GM18502 (cell line): ENCODE measurements around the gene PLAAT1.
A peak's percentile ranks its signal among the peaks of the same experiment; 100 is the strongest.

Experiments used
- ATAC-seq: cut with Tn5 transposase; IDR thresholded peaks from one replicate; pipeline ENCODE4 v1.9.1; 2021; ENCODE audit warnings: mild to moderate bottlenecking; ENCODE audit not compliant: unreplicated experiment, poor library complexity

Gene PLAAT1

GRCh38 chr3:193240850-193241706 is at the start of gene PLAAT1:
Gene PLAAT1 (plus strand): TSS chr3:193241222. CDS start chr3:193255651, 14,429 bp downstream.
- ATAC-seq = peak; percentile 87

GRCh38 chr3:193194371-193194770 is 46.7 kb upstream of the PLAAT1 start:
- ATAC-seq = no peak

- ATAC-seq = no peak
Observed at GRCh38 chr3:193196746-193197145, 44.3 kb upstream of the PLAAT1 start.

GRCh38 chr3:193207290-193208273 is 33.4 kb upstream of the PLAAT1 start:
- no peak for ATAC-seq

GRCh38 chr3:193210618-193211017 is 30.4 kb upstream of the PLAAT1 start:
- no peak for ATAC-seq

- ATAC-seq = no peak
Observed at GRCh38 chr3:193211173-193211572, 29.8 kb upstream of the PLAAT1 start.

- no peak for ATAC-seq
Observed at GRCh38 chr3:193211984-193212383, 29.0 kb upstream of the PLAAT1 start.

- ATAC-seq = no peak
Observed at GRCh38 chr3:193212844-193213243, 28.2 kb upstream of the PLAAT1 start.

GRCh38 chr3:193214445-193214844 is 26.6 kb upstream of the PLAAT1 start:
- no peak for ATAC-seq

GRCh38 chr3:193225302-193226125 is 15.5 kb upstream of the PLAAT1 start:
- no peak for ATAC-seq

- ATAC-seq = no peak
Observed at GRCh38 chr3:193228206-193228605, 12.8 kb upstream of the PLAAT1 start.

- ATAC-seq = no peak
Observed at GRCh38 chr3:193229851-193230420, 11.1 kb upstream of the PLAAT1 start.

GRCh38 chr3:193230610-193231009 is 10.4 kb upstream of the PLAAT1 start:
- no peak for ATAC-seq

GRCh38 chr3:193231201-193231600 is 9.8 kb upstream of the PLAAT1 start:
- no peak for ATAC-seq

GRCh38 chr3:193236599-193236998 is 4.4 kb upstream of the PLAAT1 start:
- ATAC-seq = no peak

GRCh38 chr3:193237030-193237429 is 4.0 kb upstream of the PLAAT1 start:
- no peak for ATAC-seq

- ATAC-seq = no peak
Observed at GRCh38 chr3:193240436-193240849, 579 bp upstream of the PLAAT1 start.

GRCh38 chr3:193241716-193242115 is 694 bp downstream of the PLAAT1 start:
- ATAC-seq = no peak

- no peak for ATAC-seq
Observed at GRCh38 chr3:193243571-193243970, 2.5 kb downstream of the PLAAT1 start.
